PC-3 (cell line): Measurements from ENCODE around the gene SLC16A7.

Experiments
- EZH2phosphoT487 ChIP-seq: fragments of 300-600 bp; sonication (generic); IDR thresholded peaks from 2 replicates; pipeline ENCODE4 v1.6.1; 2018; ENCODE audit warnings: mild to moderate bottlenecking, antibody characterized with exemption, low read length, borderline replicate concordance
- TF ChIP-seq, protein P1 (sequence below): fragments of 300-600 bp; sonication (generic); conservative IDR thresholded peaks from 2 replicates; pipeline ENCODE4 v1.5.1; 2017; ENCODE audit warnings: antibody characterized with exemption, low read depth, mild to moderate bottlenecking, low read length

DNA sequence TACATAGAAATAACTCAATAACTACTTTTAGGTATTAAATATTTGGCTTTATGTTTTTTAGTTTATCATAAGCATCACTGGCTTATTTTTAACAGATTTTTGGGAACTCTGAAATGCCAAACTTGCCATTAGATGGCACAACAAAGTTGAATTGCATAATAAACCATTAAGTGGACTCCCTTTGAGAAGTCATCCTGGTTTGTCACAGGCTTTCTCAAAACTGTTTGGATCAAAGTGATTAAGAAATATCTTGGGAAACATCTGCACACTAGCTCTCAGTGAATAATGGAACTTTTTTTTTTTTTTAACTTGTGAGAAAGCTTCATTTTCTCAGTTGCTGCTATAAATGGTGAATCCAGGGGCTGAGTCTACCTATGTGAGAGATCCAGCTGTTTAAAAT lies 4.3 kb downstream of the SLC16A7 start:
- TF ChIP-seq, protein P1, sequence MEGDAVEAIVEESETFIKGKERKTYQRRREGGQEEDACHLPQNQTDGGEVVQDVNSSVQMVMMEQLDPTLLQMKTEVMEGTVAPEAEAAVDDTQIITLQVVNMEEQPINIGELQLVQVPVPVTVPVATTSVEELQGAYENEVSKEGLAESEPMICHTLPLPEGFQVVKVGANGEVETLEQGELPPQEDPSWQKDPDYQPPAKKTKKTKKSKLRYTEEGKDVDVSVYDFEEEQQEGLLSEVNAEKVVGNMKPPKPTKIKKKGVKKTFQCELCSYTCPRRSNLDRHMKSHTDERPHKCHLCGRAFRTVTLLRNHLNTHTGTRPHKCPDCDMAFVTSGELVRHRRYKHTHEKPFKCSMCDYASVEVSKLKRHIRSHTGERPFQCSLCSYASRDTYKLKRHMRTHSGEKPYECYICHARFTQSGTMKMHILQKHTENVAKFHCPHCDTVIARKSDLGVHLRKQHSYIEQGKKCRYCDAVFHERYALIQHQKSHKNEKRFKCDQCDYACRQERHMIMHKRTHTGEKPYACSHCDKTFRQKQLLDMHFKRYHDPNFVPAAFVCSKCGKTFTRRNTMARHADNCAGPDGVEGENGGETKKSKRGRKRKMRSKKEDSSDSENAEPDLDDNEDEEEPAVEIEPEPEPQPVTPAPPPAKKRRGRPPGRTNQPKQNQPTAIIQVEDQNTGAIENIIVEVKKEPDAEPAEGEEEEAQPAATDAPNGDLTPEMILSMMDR: no peak
- no peak for TF ChIP-seq EZH2phosphoT487
